SJSA1 (cell line): Measurements from ENCODE around the gene OAT. TPM values are rescaled to one million over a fixed set of nuclear protein-coding genes. Genes with fewer than 3 reads are reported as not detected.

Experiments used
- DNase-seq, 2 experiments: peaks; one replicate each; pipeline ENCODE4 v3.0.0-alpha.2; 2015 to 2020; ENCODE audit warnings: low spot score in 2 of 2, low read depth in 1 of 2
- H3K27ac ChIP-seq: fragments of 250-450 bp; sonication (Bioruptor Pico); 2 replicates; pipeline ENCODE4 v1.5.1; 2020; ENCODE audit warnings: mild to moderate bottlenecking, moderate library complexity
- H3K27me3 ChIP-seq: fragments of 250-450 bp; sonication (Bioruptor Pico); replicated peaks from 2 replicates; pipeline ENCODE4 v1.5.1; 2020; ENCODE audit warnings: mild to moderate bottlenecking, moderate library complexity
- H3K36me3 ChIP-seq: fragments of 250-450 bp; sonication (Bioruptor Pico); 2 replicates; pipeline ENCODE4 v1.5.1; 2020; ENCODE audit warnings: mild to moderate bottlenecking
- H3K4me1 ChIP-seq: fragments of 250-450 bp; sonication (Bioruptor Pico); replicated peaks from 2 replicates; pipeline ENCODE4 v1.6.1; 2021; ENCODE audit warnings: mild to moderate bottlenecking
- H3K4me3 ChIP-seq: fragments of 250-450 bp; sonication (Bioruptor Pico); 2 replicates; pipeline ENCODE4 v1.5.1; 2020; ENCODE audit warnings: mild to moderate bottlenecking
- H3K9me3 ChIP-seq: fragments of 250-450 bp; sonication (Bioruptor Pico); replicated peaks from 2 replicates; pipeline ENCODE4 v1.5.1; 2020; ENCODE audit warnings: mild to moderate bottlenecking
- total RNA-seq: library from RNA; depleted of rRNA; stranded (reverse); fragments of >200 nt; shearing (Covaris generic); gene quantifications from 2 replicates; pipeline ENCODE4 v1.2.3, GENCODE V29; 2014

OAT gene
- total RNA-seq, 1 experiment from 2014 or later: 112 TPM

DNA sequence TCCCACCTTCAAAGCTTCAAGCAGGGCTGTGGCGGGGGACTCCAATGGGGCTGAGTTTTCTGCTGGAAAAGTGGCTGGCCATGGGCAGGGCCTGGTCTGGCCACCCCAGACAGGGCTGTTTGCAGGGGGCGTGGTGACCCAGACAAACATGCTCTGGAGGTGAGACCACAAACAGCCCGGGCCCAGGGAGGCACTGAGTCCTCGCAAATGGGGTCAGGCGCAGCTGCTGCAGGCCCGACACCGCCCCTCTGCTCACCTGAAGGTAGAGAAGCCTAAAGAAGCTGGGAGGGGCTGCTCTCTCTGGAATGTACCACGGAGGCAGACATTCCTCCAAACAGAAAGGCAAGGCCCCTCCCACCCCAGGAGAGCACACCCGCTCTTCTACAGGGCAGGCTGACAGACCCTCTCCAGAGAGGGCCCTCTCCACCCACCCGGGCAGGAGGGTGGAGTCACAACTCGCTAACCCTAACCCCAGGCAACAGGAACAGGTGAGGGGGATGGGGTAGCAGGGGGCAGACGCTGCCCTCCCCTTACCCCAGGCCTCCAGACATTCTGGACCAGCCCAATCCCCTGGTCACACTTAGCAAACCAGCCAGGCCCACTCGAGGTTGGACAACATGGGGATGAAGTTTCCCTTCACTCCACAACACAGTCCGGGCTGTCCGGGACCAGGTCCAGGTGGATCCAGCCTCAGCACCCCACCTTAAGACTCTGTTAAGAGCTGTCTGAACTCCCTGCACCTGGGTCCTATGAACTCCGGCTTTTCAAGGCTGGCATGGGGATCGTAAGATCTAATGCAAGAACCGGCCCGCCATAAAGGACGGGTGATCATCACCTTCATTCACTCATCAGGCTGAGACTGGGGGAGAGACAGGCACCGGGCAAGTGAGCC, 32.3 kb downstream of the OAT start:
- Histone ChIP-seq H3K9me3 (no peaks in the 10 kb centered on the region), H3K27ac (no peak overlapping the region), H3K4me1 (peaks cover 7% of the 10 kb centered on the region), H3K27me3 (peaks cover 5% of the 10 kb centered on the region; the same call in 1 of the 2 replicates), H3K36me3 (no peaks in the 10 kb centered on the region), H3K4me3 (no peak overlapping the region)
- no peak for DNase-seq

DNA sequence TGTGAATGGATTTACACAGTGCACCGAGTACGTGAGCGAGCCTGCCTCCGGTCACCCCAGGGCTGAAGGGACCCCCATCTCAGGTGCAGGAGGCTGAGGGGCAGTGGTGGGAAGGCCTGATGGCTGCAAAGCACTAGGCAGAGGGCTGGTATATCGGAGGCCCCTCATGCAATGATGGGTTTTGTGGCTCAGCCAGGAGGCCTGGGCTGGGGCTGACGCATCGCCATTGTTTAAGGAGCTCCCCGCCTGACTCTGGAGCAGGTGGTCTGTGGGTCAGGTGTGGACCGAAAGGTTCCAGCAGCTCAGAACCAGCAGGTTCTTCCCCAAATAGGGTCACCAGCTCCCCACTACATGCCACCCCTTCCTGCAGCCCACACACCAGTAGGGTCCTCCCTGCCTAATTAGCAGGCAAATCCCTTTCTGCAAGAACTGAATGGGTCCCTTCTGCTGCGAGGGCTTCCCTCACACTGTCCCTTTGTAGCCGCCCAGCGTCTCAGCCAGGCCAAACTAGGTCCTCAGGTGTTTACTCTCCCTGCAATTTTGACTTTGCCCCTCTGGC, 33.0 kb downstream of the OAT start:
- H3K36me3 ChIP-seq: no peaks in the 10 kb centered on the region
- no peak for DNase-seq
- H3K9me3 ChIP-seq: no peaks in the 10 kb centered on the region

DNA sequence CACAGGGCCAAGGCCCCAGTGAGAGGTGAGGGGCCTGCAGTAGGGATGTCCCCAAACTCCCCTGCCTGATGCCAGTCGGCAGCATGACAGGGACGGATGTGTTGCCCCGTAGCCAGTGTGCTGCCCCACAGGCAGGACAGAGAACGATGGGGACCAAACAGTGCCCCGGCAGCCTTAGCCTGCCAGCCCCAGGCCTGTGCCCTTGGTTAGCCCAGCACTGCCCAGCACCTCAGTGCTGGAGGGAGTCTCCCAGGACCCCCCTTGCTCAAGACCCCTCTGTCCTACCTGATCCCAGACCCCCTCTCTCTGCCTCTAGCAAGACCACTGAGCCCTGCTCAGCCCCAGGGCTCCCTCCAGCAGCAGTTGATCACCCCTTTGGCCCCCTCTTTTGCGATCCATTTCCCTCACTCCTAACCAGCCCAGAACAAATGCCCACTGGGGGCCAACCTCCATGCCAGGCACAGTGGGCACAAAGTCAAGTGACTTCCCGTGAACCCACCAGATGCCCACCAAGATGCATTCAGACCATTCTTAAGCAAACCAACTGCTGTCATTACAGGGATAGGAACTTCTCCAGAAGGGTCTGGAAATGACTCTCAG, 34.0 kb downstream of the OAT start:
- Histone ChIP-seq H3K27ac (no peak overlapping the region), H3K27me3 (peaks cover 17% of the 10 kb centered on the region), H3K4me3 (no peak overlapping the region), H3K36me3 (no peaks in the 10 kb centered on the region), H3K9me3 (no peaks in the 10 kb centered on the region), H3K4me1 (peaks cover 7% of the 10 kb centered on the region)
- DNase-seq: no peak

More for the DNA sequence above, 33.0 kb downstream of the OAT start:
- Histone ChIP-seq H3K27me3 (peaks cover 13% of the 10 kb centered on the region), H3K4me3 (no peak overlapping the region), H3K27ac (no peak overlapping the region), H3K4me1 (peaks cover 7% of the 10 kb centered on the region)

DNA sequence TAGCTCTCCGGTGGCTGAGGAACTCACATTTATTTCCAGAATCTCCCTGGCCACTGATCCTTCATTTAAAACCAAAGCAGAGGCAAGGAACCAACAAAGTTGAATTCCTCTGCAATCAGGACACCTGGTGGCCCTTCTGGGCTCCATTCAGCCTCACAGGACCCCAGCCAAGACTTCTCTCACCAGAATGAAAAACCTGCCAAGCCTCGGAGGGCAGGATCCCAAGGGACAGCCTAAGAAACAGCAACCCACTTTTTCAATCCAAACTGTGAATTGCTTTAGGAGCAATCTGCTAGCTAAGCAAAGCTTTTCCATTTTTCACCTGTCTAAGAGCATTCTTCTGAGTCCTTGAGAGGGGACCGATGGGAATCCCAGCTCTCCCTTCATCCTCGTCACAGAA, 34.6 kb downstream of the OAT start:
- no peaks in the 10 kb centered on the region for H3K9me3 ChIP-seq
- no peak for DNase-seq
- H3K4me3 ChIP-seq: no peak overlapping the region
- no peak overlapping the region for H3K27ac ChIP-seq
- H3K4me1 ChIP-seq: peaks cover 3% of the 10 kb centered on the region
- peaks cover 17% of the 10 kb centered on the region for H3K27me3 ChIP-seq
- no peaks in the 10 kb centered on the region for H3K36me3 ChIP-seq

DNA sequence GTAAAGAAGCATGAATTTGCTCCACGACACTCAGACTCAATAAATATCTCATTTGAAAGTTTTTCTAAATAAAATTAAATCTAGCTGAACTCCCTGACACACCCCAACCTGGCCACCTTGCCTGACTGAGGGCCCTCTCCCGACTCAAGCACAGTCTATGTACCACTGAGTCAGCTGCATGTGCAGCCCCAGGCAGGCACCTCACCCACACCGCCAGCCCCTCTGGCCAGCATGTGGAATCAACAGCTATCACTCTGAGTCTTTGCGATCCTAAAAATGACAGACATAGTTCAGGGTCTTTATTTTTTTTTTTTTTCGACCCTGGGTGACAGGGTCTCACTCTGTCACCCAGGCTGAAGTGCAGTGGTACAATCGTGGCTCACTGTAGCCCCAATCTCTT, 35.2 kb downstream of the OAT start:
- Histone ChIP-seq H3K36me3 (no peaks in the 10 kb centered on the region), H3K27me3 (peaks cover 17% of the 10 kb centered on the region), H3K4me3 (no peak overlapping the region), H3K9me3 (no peaks in the 10 kb centered on the region), H3K27ac (no peak overlapping the region), H3K4me1 (no peaks in the 10 kb centered on the region)
- no peak for DNase-seq

DNA sequence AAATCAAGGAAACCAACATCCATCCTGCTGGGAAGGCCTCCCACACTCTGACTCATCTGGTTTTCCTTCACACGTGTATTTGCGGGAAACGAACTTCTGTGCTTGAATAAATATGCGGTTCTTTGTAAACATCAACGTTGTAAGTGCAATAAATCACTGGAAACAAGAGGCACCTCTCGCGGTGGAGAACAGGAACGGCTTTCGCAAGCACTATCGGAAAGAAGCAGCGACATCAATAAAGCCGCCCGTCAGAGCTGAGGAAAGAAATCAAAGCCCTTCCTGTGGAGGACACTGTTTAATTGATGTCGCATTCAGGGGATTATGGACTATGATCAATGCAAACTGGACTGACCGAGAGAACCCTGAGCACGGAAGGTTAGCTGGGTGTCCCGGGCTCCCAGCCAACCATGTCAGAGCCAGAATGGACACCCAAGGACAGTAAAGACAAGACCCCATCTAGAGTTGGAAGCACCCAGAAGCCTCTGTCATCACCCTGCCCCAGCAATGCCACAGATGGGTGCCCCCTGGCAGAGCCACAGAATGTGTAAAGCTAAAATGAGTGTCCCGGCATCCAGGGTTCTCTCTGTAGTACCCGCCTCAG, 37.6 kb downstream of the OAT start:
- H3K27me3 ChIP-seq: peaks cover 17% of the 10 kb centered on the region
- no peak overlapping the region for H3K27ac ChIP-seq
- H3K36me3 ChIP-seq: no peaks in the 10 kb centered on the region
- DNase-seq: no peak
- no peak overlapping the region for H3K4me3 ChIP-seq
- H3K4me1 ChIP-seq: no peaks in the 10 kb centered on the region
- no peaks in the 10 kb centered on the region for H3K9me3 ChIP-seq

DNA sequence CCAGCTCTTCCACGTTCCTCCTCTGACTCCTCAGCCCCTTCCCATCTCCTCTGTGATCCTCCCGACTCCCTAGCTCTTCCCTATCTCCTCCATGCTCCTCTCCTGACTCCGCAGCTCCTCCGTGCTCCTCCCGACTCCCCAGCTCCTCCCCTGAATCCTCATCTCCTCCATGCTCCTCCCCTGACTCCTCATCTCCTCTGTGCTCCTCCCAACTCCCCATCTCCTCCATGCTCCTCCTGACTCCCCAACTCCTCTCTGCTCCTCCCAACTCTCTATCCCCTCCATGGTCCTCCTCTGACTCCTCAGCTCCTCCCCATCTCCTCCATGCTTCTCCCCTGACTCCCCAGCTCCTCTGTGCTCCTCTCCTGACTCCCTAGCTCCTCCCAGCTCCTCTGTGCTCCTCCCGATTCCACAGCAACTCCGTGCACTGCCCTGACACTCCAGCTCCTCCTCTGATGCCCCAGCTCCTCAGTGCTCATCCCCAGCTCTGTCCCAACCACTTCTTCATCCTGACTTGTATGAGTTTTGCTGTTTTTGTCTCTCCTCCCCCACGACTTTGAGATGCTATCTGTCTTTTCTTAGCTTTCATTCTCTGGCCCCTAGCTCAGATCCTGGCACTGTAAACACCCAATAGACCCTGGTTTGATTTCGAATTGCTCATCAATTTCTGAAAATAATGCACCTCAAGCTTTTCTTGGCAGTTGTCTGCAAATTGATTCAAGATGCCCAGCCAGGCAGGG, 38.3 kb downstream of the OAT start:
- H3K36me3 ChIP-seq: no peaks in the 10 kb centered on the region
- H3K9me3 ChIP-seq: no peaks in the 10 kb centered on the region
- H3K4me1 ChIP-seq: no peaks in the 10 kb centered on the region
- H3K27me3 ChIP-seq: peaks cover 17% of the 10 kb centered on the region
- no peak overlapping the region for H3K4me3 ChIP-seq
- H3K27ac ChIP-seq: no peak overlapping the region
- no peak for DNase-seq

DNA sequence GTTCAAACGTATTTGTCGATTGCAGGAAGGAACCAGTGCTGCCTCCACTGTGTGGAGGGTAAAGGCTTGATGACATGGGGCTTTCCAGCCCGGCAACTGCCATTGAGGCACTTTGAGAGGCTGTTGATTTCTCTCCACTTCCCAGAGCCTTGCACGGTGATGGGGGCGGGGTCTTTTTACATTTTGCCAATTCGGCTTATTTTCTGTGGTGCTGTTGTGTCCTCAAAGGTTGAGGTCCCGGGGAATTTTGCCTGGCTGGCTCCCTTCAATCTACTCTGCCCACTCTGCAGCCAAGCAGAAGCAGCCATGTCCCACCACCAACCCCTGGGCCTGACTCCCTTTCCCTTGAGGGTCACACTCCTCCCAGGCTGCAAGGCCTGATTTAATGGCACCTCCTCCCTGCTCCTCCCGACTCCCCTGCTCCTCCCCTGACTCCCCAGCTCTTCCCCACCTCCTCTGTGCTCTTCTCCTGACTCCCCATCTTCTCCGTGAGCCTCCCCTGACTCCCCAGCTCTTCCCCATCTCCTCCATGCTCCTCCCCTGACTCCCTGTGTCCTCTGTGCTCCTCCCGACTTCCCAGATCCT, 39.0 kb downstream of the OAT start:
- DNase-seq: no peak
- Histone ChIP-seq H3K4me3 (no peak overlapping the region), H3K27me3 (peaks cover 18% of the 10 kb centered on the region), H3K9me3 (no peaks in the 10 kb centered on the region), H3K36me3 (no peaks in the 10 kb centered on the region), H3K27ac (no peak overlapping the region), H3K4me1 (no peaks in the 10 kb centered on the region)

DNA sequence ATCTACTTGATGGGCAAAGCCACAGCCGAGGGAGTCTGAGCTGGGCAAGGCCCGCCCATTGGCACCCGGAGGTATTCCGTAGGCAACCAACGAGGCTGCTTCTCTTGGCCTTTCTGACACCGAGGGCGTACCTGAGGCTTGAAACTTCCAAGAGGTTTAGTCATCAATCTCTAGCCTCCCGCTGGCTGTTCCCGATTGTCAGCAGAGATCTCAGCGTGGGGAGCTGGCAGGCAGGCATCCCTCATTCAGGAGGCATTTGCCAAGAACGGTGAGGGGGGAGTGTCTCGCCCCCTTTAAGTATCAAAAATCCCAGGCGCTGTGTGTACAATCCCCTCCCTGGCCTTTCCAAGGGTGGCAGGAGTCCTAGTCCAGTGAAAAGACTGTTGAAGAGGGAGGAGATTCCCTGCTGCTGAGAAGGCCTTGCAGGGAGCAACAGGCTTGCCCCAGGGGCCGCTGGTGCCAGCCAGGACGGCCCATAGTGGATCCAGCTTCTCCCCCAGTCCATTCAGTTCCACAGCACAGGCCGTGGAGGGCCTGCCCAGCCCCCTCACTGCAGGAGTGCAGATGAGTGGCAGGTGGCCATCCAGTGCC, 39.7 kb downstream of the OAT start:
- Histone ChIP-seq H3K9me3 (no peaks in the 10 kb centered on the region), H3K27ac (no peak overlapping the region), H3K27me3 (peaks cover 24% of the 10 kb centered on the region), H3K4me3 (no peak overlapping the region), H3K36me3 (no peaks in the 10 kb centered on the region), H3K4me1 (no peaks in the 10 kb centered on the region)
- DNase-seq: no peak

DNA sequence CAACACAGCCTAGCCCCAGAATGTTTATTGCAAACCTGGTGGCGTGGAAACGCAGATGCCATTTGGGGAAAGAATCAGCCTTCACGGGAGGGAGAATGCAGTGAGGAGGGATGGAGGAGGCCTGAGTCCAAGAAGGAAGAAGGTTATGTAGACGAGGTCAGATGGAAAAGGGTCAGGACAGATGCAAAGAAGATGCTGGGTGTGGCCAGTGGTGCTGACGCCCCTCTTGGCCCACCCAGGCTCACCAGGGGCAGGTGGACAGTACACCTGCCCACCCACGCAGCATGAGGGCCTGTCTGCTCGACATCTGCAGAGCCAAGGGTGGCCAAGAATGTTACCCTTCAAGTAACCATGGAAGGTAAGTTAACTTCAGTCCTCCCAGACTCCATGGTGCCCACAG, 40.5 kb downstream of the OAT start:
- Histone ChIP-seq H3K4me3 (no peak overlapping the region), H3K4me1 (no peaks in the 10 kb centered on the region), H3K9me3 (no peaks in the 10 kb centered on the region), H3K27me3 (peaks cover 24% of the 10 kb centered on the region), H3K27ac (no peak overlapping the region), H3K36me3 (no peaks in the 10 kb centered on the region)
- DNase-seq: no peak

DNA sequence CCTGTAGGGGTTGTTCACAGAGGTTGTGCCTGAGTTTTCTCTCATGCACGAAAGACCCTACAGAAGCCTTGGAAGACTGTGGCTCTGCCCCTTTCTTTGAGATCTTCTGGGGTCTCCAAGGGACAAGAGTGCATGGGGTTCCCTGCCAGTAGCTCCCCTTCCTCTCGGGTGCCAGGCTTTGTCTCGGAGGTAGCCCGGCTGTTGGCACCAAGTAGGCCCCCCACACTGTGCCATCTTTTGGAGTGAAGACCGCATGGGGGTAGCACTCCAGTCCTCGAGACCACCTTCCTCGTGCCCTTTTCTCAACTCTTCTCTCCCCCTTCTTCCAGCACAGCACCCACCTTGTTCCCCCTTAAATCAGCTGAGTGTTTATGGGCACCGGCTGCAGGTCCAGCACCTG, 41.6 kb downstream of the OAT start:
- Histone ChIP-seq H3K9me3 (no peaks in the 10 kb centered on the region), H3K27ac (no peak overlapping the region), H3K27me3 (peaks cover 24% of the 10 kb centered on the region), H3K4me3 (no peak overlapping the region), H3K36me3 (no peaks in the 10 kb centered on the region), H3K4me1 (no peaks in the 10 kb centered on the region)
- DNase-seq: no peak

DNA sequence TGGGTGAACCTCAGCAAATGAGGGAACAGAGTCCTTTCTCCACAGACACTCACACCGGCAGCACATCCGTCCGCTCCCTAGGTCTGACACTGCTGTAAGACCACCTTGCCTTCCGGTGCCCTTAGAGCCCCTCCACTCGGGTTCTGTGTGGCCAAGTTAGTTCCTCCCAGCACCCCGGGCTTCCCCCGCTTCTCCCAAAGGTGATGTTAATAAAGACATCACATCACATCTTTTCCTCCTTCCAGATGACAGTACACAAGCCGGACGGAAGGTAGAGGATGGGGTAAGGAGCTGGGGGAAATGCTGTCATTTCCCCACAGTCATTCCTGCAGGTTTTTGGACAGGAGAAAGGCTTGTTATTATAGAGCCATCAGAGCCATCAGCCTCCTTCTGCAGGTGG, 42.3 kb downstream of the OAT start:
- H3K4me3 ChIP-seq: no peak overlapping the region
- no peak for DNase-seq
- H3K36me3 ChIP-seq: no peaks in the 10 kb centered on the region
- no peaks in the 10 kb centered on the region for H3K9me3 ChIP-seq
- H3K27me3 ChIP-seq: peaks cover 19% of the 10 kb centered on the region
- H3K4me1 ChIP-seq: no peaks in the 10 kb centered on the region
- no peak overlapping the region for H3K27ac ChIP-seq

DNA sequence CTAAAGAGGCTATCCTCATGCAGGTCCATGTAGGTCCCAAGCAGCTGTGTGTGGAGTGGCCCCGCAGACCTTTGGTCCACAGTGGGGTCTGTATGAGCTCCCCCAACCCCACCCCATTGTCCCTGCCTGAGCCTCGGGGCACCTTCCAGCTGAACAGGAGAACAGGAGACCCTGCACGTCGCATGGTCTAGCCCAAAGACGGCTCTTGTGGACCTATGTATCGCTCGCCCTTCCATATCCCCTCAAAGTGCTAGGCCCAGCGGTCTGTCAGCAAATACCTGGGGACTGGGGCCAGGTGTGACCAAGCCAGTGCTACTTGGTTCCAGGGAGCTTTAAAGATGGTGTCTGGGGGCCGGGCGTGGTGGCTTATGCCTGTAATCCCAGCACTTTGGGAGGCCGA, 43.0 kb downstream of the OAT start:
- no peaks in the 10 kb centered on the region for H3K36me3 ChIP-seq

More for the DNA sequence above, 43.0 kb downstream of the OAT start:
- DNase-seq: no peak
- Histone ChIP-seq H3K4me3 (no peak overlapping the region), H3K27ac (no peak overlapping the region), H3K27me3 (peaks cover 11% of the 10 kb centered on the region), H3K9me3 (no peaks in the 10 kb centered on the region), H3K4me1 (no peaks in the 10 kb centered on the region)
